Sigmoid colon (tissue), 4 donors: ENCODE results near the gene ANO3.

Source experiments
- EP300 ChIP-seq, 4 donors: sonication (generic); formaldehyde crosslinking; IDR thresholded peaks; one replicate each; pipeline ENCODE4 v1.6.1; 2017; ENCODE audit warnings: antibody characterized with exemption in 4 of 4
- POLR2A ChIP-seq, 2 donors: fragments of 450-650 bp; IDR thresholded peaks; one replicate each; pipeline ENCODE4 v1.6.1; 2016; ENCODE audit warnings: antibody characterized with exemption in 2 of 2, mild to moderate bottlenecking in 2 of 2, moderate library complexity in 2 of 2
- TF ChIP-seq, protein P1 (sequence below), 4 experiments: fragments of 450-650 bp in 3 of 4; fragments of 200-600 bp in 1 of 4; IDR thresholded peaks; one replicate each; pipeline ENCODE4 v1.5.1; 2016 to 2019; ENCODE audit warnings: antibody characterized with exemption in 4 of 4, mild to moderate bottlenecking in 3 of 4, moderate library complexity in 2 of 4

DNA sequence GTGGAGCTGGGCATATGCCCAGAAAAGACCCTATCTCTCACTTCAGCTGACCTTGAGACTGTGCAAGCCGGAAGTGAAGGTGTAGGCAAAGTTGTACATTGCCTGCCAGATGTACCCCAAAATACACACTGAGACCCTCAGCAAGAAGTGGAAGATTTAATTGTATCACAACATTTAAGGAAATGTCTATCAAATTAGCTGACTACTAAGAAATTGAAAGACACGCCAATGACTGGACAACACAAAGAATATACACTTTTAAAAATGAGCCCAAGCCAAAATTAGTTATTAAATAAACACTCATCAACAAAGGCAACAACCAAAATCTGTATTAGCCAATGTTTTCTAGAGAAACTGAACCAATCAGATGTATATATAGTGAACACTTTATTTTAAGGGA, 7.7 kb upstream of the ANO3 start:
- TF ChIP-seq, protein P1, sequence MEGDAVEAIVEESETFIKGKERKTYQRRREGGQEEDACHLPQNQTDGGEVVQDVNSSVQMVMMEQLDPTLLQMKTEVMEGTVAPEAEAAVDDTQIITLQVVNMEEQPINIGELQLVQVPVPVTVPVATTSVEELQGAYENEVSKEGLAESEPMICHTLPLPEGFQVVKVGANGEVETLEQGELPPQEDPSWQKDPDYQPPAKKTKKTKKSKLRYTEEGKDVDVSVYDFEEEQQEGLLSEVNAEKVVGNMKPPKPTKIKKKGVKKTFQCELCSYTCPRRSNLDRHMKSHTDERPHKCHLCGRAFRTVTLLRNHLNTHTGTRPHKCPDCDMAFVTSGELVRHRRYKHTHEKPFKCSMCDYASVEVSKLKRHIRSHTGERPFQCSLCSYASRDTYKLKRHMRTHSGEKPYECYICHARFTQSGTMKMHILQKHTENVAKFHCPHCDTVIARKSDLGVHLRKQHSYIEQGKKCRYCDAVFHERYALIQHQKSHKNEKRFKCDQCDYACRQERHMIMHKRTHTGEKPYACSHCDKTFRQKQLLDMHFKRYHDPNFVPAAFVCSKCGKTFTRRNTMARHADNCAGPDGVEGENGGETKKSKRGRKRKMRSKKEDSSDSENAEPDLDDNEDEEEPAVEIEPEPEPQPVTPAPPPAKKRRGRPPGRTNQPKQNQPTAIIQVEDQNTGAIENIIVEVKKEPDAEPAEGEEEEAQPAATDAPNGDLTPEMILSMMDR (IDR thresholded peaks at IDR 0.05), result no peak
- TF ChIP-seq POLR2A (IDR thresholded peaks at IDR 0.05) (no peak), EP300 (IDR thresholded peaks at IDR 0.05) (no peak)
